PC-3 (cell line): ENCODE measurements around the gene BRINP2. TPM values are rescaled to one million over a fixed set of nuclear protein-coding genes. Genes with fewer than 3 reads are reported as not detected.

Experiments used
- ATAC-seq: fragments of 200-7000 bp; cut with Tn5 transposase; 2 replicates; pipeline ENCODE4 v1.9.1; 2020; ENCODE audit warnings: mild to moderate bottlenecking, moderate library complexity
- BruUV-seq: library from RNA; stranded (reverse); fragments of 400-500 nt; replicated peaks from 2 replicates; lab custom pipeline; 2021; lab: Mats Ljungman, UMichigan
- CTCF ChIA-PET: fragments of 300-600 bp; sonication (Branson Sonifier 250); formaldehyde crosslinking; loops from one replicate; lab custom pipeline; 2022; ENCODE audit warnings: antibody characterized with exemption; lab: Charles Lee
- POLR2A ChIA-PET: fragments of 300-600 bp; sonication (Branson Sonifier 250); formaldehyde crosslinking; loops from one replicate; lab custom pipeline; 2022; ENCODE audit warnings: antibody characterized with exemption; ENCODE audit not compliant: unreplicated experiment; lab: Charles Lee
- DNase-seq: peaks from one replicate; pipeline ENCODE4 v3.0.0-alpha.2; 2015
- H2AFZ ChIP-seq: fragments of 300-600 bp; sonication (generic); 2 replicates; pipeline ENCODE4 v1.6.0; 2016; ENCODE audit warnings: antibody characterized with exemption, low read length
- H3F3A ChIP-seq: fragments of 300-600 bp; sonication (generic); one replicate; pipeline ENCODE4 v1.6.0; 2017; ENCODE audit warnings: antibody characterized with exemption, low read length, control low read depth, mild to moderate bottlenecking; ENCODE audit not compliant: unreplicated experiment
- H3K27ac ChIP-seq: fragments of 300-600 bp; sonication (generic); 2 replicates; pipeline ENCODE4 v1.5.1; 2016; ENCODE audit warnings: mild to moderate bottlenecking, low read length
- H3K27me3 ChIP-seq: fragments of 300-600 bp; sonication (generic); 2 replicates; pipeline ENCODE4 v1.6.1; 2016; ENCODE audit warnings: low read length, mixed read lengths
- H3K36me3 ChIP-seq: fragments of 300-600 bp; sonication (generic); 2 replicates; pipeline ENCODE4 v1.6.1; 2016; ENCODE audit warnings: low read depth, mixed run types, low read length, mixed read lengths
- H3K4me1 ChIP-seq: fragments of 300-600 bp; sonication (generic); 2 replicates; pipeline ENCODE4 v1.5.1; 2016; ENCODE audit warnings: low read length; ENCODE audit not compliant: insufficient read depth
- H3K4me2 ChIP-seq: fragments of 300-600 bp; sonication (generic); 2 replicates; pipeline ENCODE4 v1.6.0; 2016; ENCODE audit warnings: low read length
- H3K4me3 ChIP-seq: fragments of 300-600 bp; sonication (generic); 2 replicates; pipeline ENCODE4 v1.5.1; 2016; ENCODE audit warnings: mild to moderate bottlenecking, low read length, mixed read lengths
- H3K79me2 ChIP-seq: fragments of 300-600 bp; sonication (generic); 2 replicates; pipeline ENCODE4 v1.6.1; 2017; ENCODE audit warnings: low read length, mixed read lengths
- H3K9ac ChIP-seq: fragments of 300-600 bp; sonication (generic); 2 replicates; pipeline ENCODE4 v1.6.0; 2016; ENCODE audit warnings: mild to moderate bottlenecking, low read length
- H3K9me2 ChIP-seq: fragments of 300-600 bp; sonication (generic); replicated peaks from 2 replicates; pipeline ENCODE4 v1.6.1; 2016; ENCODE audit warnings: mixed run types, low read length, mixed read lengths
- H3K9me3 ChIP-seq: fragments of 300-600 bp; sonication (generic); 2 replicates; pipeline ENCODE4 v1.6.1; 2016; ENCODE audit warnings: low read length, mixed read lengths
- H4K20me1 ChIP-seq: fragments of 300-600 bp; sonication (generic); 2 replicates; pipeline ENCODE4 v1.6.1; 2016; ENCODE audit warnings: low read length, mixed read lengths
- EZH2 ChIP-seq: fragments of 300-600 bp; sonication (generic); IDR thresholded peaks from one replicate; pipeline ENCODE4 v1.6.1; 2017; ENCODE audit warnings: antibody characterized with exemption, mild to moderate bottlenecking, low read length; ENCODE audit not compliant: unreplicated experiment
- EZH2phosphoT487 ChIP-seq: fragments of 300-600 bp; sonication (generic); IDR thresholded peaks from 2 replicates; pipeline ENCODE4 v1.6.1; 2018; ENCODE audit warnings: mild to moderate bottlenecking, antibody characterized with exemption, low read length, borderline replicate concordance
- intact Hi-C: fragments of 100-400 bp; cut with micrococcal nuclease; formaldehyde crosslinking; loops from 2 replicates; pipeline ENCODE4 v1.9.0; 2023
- total RNA-seq: library from RNA; depleted of rRNA; stranded (reverse); fragments of >200 nt; gene quantifications from 2 replicates; pipeline ENCODE4 v1.2.3, GENCODE V29; 2014
- TF ChIP-seq, protein P1 (sequence below): fragments of 300-600 bp; sonication (generic); conservative IDR thresholded peaks from 2 replicates; pipeline ENCODE4 v1.5.1; 2017; ENCODE audit warnings: antibody characterized with exemption, low read depth, mild to moderate bottlenecking, low read length

BRINP2 gene
- total RNA-seq, 1 experiment from 2014 or later = 2.6 TPM

DNA sequence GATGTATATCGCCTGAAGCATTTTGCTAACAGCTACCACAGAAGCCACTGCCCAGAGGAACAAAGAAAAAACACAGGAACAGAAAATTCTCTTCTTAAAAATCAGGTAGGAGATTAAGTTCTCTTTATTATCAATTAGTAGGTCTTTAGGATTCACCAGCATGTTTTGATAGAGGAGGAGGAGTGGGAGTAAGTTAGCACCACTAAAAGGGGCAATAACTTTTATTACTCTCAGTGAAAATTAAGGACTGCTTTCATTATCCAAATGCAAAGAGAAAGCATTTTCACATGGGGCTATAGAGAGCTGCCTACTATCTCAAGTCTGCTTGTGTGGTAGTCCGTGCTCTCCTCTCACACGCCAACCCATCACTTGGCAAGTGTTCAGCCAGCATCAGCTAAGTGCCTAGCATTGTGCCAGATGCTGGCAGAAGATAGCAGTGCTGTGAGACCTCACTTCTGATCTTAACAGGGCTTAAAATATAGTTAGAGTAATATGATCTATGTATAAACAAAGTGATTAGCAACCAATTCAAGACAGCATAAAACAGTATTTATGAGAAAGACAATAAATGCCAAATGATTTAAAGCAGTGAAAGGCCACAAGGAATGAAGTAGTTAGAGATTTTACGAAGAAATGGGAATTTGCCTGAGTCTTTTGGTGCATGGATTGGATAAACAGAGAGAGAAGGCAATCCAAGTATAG lies 46.0 kb upstream of the BRINP2 start:
- ChIA-PET POLR2A (no interaction called here), CTCF (no interaction called here)
- Histone ChIP-seq H3K4me1 (no peaks in the 10 kb centered on the region), H3K9me2 (no peaks in the 10 kb centered on the region), H2AFZ (no peak overlapping the region), H3K27ac (no peak overlapping the region), H3K4me2 (no peak overlapping the region), H3K9me3 (no peaks in the 10 kb centered on the region), H3K4me3 (no peak overlapping the region), H3K79me2 (no peaks in the 10 kb centered on the region), H3K9ac (no peak overlapping the region), H4K20me1 (no peaks in the 10 kb centered on the region), H3F3A (no peaks in the 10 kb centered on the region), H3K27me3 (no peaks in the 10 kb centered on the region), H3K36me3 (no peaks in the 10 kb centered on the region)
- no TSS peak for BruUV-seq
- no peak for DNase-seq
- ATAC-seq = no peak
- TF ChIP-seq, protein P1, sequence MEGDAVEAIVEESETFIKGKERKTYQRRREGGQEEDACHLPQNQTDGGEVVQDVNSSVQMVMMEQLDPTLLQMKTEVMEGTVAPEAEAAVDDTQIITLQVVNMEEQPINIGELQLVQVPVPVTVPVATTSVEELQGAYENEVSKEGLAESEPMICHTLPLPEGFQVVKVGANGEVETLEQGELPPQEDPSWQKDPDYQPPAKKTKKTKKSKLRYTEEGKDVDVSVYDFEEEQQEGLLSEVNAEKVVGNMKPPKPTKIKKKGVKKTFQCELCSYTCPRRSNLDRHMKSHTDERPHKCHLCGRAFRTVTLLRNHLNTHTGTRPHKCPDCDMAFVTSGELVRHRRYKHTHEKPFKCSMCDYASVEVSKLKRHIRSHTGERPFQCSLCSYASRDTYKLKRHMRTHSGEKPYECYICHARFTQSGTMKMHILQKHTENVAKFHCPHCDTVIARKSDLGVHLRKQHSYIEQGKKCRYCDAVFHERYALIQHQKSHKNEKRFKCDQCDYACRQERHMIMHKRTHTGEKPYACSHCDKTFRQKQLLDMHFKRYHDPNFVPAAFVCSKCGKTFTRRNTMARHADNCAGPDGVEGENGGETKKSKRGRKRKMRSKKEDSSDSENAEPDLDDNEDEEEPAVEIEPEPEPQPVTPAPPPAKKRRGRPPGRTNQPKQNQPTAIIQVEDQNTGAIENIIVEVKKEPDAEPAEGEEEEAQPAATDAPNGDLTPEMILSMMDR = no peak
- TF ChIP-seq EZH2phosphoT487 (no peak), EZH2 (no peak)
- intact Hi-C loops = no loop called here

DNA sequence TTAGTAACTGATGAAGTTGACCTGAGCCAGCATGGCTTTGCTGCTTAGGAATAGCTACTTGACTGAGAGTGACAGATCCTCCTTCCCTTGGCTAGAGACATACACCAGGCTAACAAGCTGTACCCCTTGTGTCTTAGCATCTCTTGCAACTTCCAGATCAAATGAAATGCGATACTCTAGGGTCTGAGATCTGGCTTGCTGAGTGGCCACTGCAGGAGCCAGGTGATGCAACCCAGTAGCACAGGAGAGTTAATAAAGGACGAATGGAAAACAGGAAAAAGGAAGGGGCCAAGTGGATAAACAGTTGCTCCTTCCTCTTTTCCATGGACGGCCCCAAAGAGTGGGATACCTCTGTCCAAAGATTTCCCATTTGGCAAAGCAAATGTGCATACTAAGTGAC lies 44.5 kb upstream of the BRINP2 start:
- ChIA-PET CTCF (no interaction called here), POLR2A (no interaction called here)
- Histone ChIP-seq H2AFZ (no peak overlapping the region), H3K27me3 (no peaks in the 10 kb centered on the region), H3K9me2 (no peaks in the 10 kb centered on the region), H3F3A (no peaks in the 10 kb centered on the region), H4K20me1 (no peaks in the 10 kb centered on the region), H3K9ac (no peak overlapping the region), H3K36me3 (no peaks in the 10 kb centered on the region), H3K4me2 (no peak overlapping the region), H3K27ac (no peak overlapping the region), H3K79me2 (no peaks in the 10 kb centered on the region), H3K4me3 (no peak overlapping the region), H3K4me1 (no peaks in the 10 kb centered on the region), H3K9me3 (no peaks in the 10 kb centered on the region)
- TF ChIP-seq EZH2phosphoT487 = no peak
- TF ChIP-seq, protein P1 = no peak
- TF ChIP-seq EZH2 = no peak
- ATAC-seq (no peak), DNase-seq (no peak)
- no TSS peak for BruUV-seq
- intact Hi-C loops = no loop called here

DNA sequence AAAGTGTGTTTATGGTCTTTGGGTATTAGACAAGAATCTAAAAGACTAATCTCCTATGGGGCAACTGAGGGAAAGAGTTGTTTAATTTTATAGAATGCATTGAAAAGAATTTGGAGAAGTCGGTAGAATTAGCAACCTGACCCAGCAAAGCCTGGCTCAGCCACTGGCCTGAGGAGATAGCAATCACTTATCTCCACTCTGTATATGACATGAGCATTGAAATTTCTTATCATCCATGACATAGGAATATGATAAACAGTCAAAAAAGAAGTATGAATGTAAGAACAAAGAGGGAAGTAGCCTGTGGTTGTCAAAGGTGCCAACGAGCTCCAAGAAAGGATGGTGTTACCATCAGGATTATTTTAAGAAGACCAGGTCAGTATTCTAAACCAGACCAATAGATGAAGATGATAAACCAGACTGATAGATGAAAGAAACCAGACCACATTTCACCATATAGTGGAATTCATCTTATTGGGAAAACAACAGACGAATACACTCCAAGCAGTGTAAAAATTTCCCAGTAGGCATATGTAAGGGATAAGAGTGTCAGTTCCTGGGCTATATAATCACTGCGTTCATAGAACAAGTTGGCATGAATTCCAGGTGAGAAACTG lies 42.0 kb upstream of the BRINP2 start:
- TF ChIP-seq EZH2phosphoT487 = no peak
- TF ChIP-seq, protein P1 = no peak
- no peak for TF ChIP-seq EZH2
- H3K79me2 ChIP-seq = no peaks in the 10 kb centered on the region
- no TSS peak for BruUV-seq
- no peak overlapping the region for H3K4me2 ChIP-seq
- H3F3A ChIP-seq = no peaks in the 10 kb centered on the region
- no peak overlapping the region for H2AFZ ChIP-seq
- ATAC-seq (no peak), DNase-seq (no peak)
- no peak overlapping the region for H3K4me3 ChIP-seq
- CTCF ChIA-PET = no interaction called here
- no peaks in the 10 kb centered on the region for H3K4me1 ChIP-seq
- no peaks in the 10 kb centered on the region for H3K9me3 ChIP-seq
- no peaks in the 10 kb centered on the region for H3K9me2 ChIP-seq
- H3K9ac ChIP-seq = no peak overlapping the region
- H3K36me3 ChIP-seq = no peaks in the 10 kb centered on the region
- H4K20me1 ChIP-seq = no peaks in the 10 kb centered on the region
- intact Hi-C loops = no loop called here
- no peaks in the 10 kb centered on the region for H3K27me3 ChIP-seq
- POLR2A ChIA-PET = no interaction called here
- H3K27ac ChIP-seq = no peak overlapping the region
